Mesendoderm (in vitro differentiated cells): ENCODE data around the gene SPTBN4.
"Not testable (repeated sequence)": the region's sequence is repeated elsewhere in the genome, so short reads cannot be mapped to it uniquely, and the experiment has no call there.

ENCODE experiments used
- DNase-seq: peaks from one replicate; pipeline ENCODE4 v3.0.0; 2013
- H2AK5ac ChIP-seq: 2 replicates; pipeline ENCODE4 v1.6.1; 2013; ENCODE audit warnings: low read length, inconsistent platforms
- H2BK120ac ChIP-seq: 2 replicates; pipeline ENCODE4 v1.6.1; 2013; ENCODE audit warnings: low read depth, mild to moderate bottlenecking, low read length, moderate library complexity, mixed read lengths
- H2BK15ac ChIP-seq: replicated peaks from 2 replicates; pipeline ENCODE4 v1.6.1; 2013; ENCODE audit warnings: low read depth, mild to moderate bottlenecking, moderate library complexity
- H2BK5ac ChIP-seq: 2 replicates; pipeline ENCODE4 v1.6.1; 2013; ENCODE audit warnings: low read length, inconsistent platforms
- H3K18ac ChIP-seq: 2 replicates; pipeline ENCODE4 v1.6.1; 2013; ENCODE audit warnings: mild to moderate bottlenecking, low read length, mixed read lengths
- H3K23ac ChIP-seq: one replicate; pipeline ENCODE4 v1.6.1; 2013; ENCODE audit warnings: low read length
- H3K27ac ChIP-seq: 2 replicates; pipeline ENCODE4 v1.5.1; 2013; ENCODE audit warnings: low read depth, mild to moderate bottlenecking, inconsistent platforms, low read length, moderate library complexity
- H3K27me3 ChIP-seq: 2 replicates; pipeline ENCODE4 v1.6.1; 2013; ENCODE audit warnings: low read length, control low read depth, mild to moderate bottlenecking, inconsistent platforms; ENCODE audit not compliant: insufficient read depth, poor library complexity
- H3K36me3 ChIP-seq: 2 replicates; pipeline ENCODE4 v1.6.1; 2013; ENCODE audit warnings: low read length, inconsistent platforms; ENCODE audit not compliant: control insufficient read depth, insufficient read depth
- H3K4ac ChIP-seq: one replicate; pipeline ENCODE4 v1.6.1; 2013; ENCODE audit warnings: low read depth, mild to moderate bottlenecking, low read length, moderate library complexity
- H3K4me1 ChIP-seq: 2 replicates; pipeline ENCODE4 v1.6.1; 2013; ENCODE audit warnings: low read depth, low read length, inconsistent platforms; ENCODE audit not compliant: control insufficient read depth
- H3K4me2 ChIP-seq: 2 replicates; pipeline ENCODE4 v1.6.1; 2013; ENCODE audit warnings: low read length
- H3K4me3 ChIP-seq: 2 replicates; pipeline ENCODE4 v1.5.1; 2013; ENCODE audit warnings: mild to moderate bottlenecking, low read length
- H3K56ac ChIP-seq: one replicate; pipeline ENCODE4 v1.6.1; 2013; ENCODE audit warnings: low read length
- H3K79me1 ChIP-seq: 2 replicates; pipeline ENCODE4 v1.6.1; 2013; ENCODE audit warnings: low read length, inconsistent platforms
- H3K79me2 ChIP-seq: 2 replicates; pipeline ENCODE4 v1.6.1; 2013; ENCODE audit warnings: mild to moderate bottlenecking, low read length; ENCODE audit not compliant: control insufficient read depth, insufficient read depth
- H3K9ac ChIP-seq: 2 replicates; pipeline ENCODE4 v1.6.1; 2013; ENCODE audit warnings: low read length, inconsistent platforms
- H4K5ac ChIP-seq: one replicate; pipeline ENCODE4 v1.6.1; 2013; ENCODE audit warnings: low read length
- H4K8ac ChIP-seq: one replicate; pipeline ENCODE4 v1.6.1; 2013; ENCODE audit warnings: low read depth, mild to moderate bottlenecking, control low read depth, low read length, moderate library complexity
- WGBS: extraction: QIAGEN DNeasy Blood & Tissue Kit; methylation state at CpG from one replicate; pipeline ENCODE4 v1.1.7; 2013; ENCODE audit warnings: low lambda C conversion rate, missing lambda C conversion rate; ENCODE audit not compliant: insufficient coverage; ENCODE audit errors: extremely low coverage; 5-methylcytosine and 5-hydroxymethylcytosine counted together

Gene SPTBN4

GRCh38 chr19:40588110-40588854 is 121.5 kb downstream of the SPTBN4 start:
- WGBS: no CpG with 5 or more reads among the region's 19 CpGs
- DNase-seq: no peak

GRCh38 chr19:40588926-40589569 is 122.2 kb downstream of the SPTBN4 start:
- no peak overlapping the region for H2BK120ac ChIP-seq
- H3K9ac ChIP-seq: no peak overlapping the region
- WGBS: no CpG with 5 or more reads among the region's 9 CpGs

More at GRCh38 chr19:40588110-40588854, 121.5 kb downstream of the SPTBN4 start:
- H3K18ac ChIP-seq: no peak overlapping the region
- no peaks in the 10 kb centered on the region for H3K79me1 ChIP-seq
- no peak overlapping the region for H3K23ac ChIP-seq
- H3K4me1 ChIP-seq: no peaks in the 10 kb centered on the region
- H2BK5ac ChIP-seq: no peak overlapping the region
- H3K56ac ChIP-seq: no peak overlapping the region
- no peak overlapping the region for H4K5ac ChIP-seq
- H3K9ac ChIP-seq: no peak overlapping the region
- H3K36me3 ChIP-seq: no peaks in the 10 kb centered on the region
- no peak overlapping the region for H2BK15ac ChIP-seq
- no peak overlapping the region for H2BK120ac ChIP-seq
- no peak overlapping the region for H3K4me2 ChIP-seq
- H3K4ac ChIP-seq: no peak overlapping the region
- H3K79me2 ChIP-seq: no peaks in the 10 kb centered on the region
- no peak overlapping the region for H3K27ac ChIP-seq
- no peak overlapping the region for H4K8ac ChIP-seq
- H2AK5ac ChIP-seq: no peak overlapping the region
- H3K27me3 ChIP-seq: no peaks in the 10 kb centered on the region
- H3K4me3 ChIP-seq: no peak overlapping the region

GRCh38 chr19:40589591-40590429 is 123.0 kb downstream of the SPTBN4 start:
- H4K8ac ChIP-seq: no peak overlapping the region
- no peak overlapping the region for H4K5ac ChIP-seq
- no peak overlapping the region for H3K4ac ChIP-seq
- no peak overlapping the region for H3K9ac ChIP-seq
- H3K27me3 ChIP-seq: no peaks in the 10 kb centered on the region
- no peak for DNase-seq
- H3K27ac ChIP-seq: no peak overlapping the region
- no peak overlapping the region for H2AK5ac ChIP-seq
- H3K56ac ChIP-seq: no peak overlapping the region
- no peaks in the 10 kb centered on the region for H3K79me2 ChIP-seq
- H2BK15ac ChIP-seq: no peak overlapping the region
- no CpG with 5 or more reads among the region's 26 CpGs for WGBS
- H2BK5ac ChIP-seq: no peak overlapping the region
- H3K4me3 ChIP-seq: no peak overlapping the region
- H2BK120ac ChIP-seq: no peak overlapping the region
- H3K23ac ChIP-seq: no peak overlapping the region
- no peaks in the 10 kb centered on the region for H3K79me1 ChIP-seq
- H3K36me3 ChIP-seq: no peaks in the 10 kb centered on the region
- no peaks in the 10 kb centered on the region for H3K4me1 ChIP-seq
- no peak overlapping the region for H3K18ac ChIP-seq
- no peak overlapping the region for H3K4me2 ChIP-seq

More at GRCh38 chr19:40588926-40589569, 122.2 kb downstream of the SPTBN4 start:
- Histone ChIP-seq H2BK15ac (no peak overlapping the region), H3K79me1 (no peaks in the 10 kb centered on the region), H2BK5ac (no peak overlapping the region), H4K5ac (no peak overlapping the region), H3K56ac (no peak overlapping the region), H3K23ac (no peak overlapping the region), H3K36me3 (no peaks in the 10 kb centered on the region), H3K4me3 (no peak overlapping the region), H3K27ac (no peak overlapping the region), H3K27me3 (no peaks in the 10 kb centered on the region), H3K18ac (no peak overlapping the region), H3K4ac (no peak overlapping the region), H3K79me2 (no peaks in the 10 kb centered on the region), H3K4me1 (no peaks in the 10 kb centered on the region), H4K8ac (no peak overlapping the region), H3K4me2 (no peak overlapping the region), H2AK5ac (no peak overlapping the region)
- DNase-seq: no peak

DNA sequence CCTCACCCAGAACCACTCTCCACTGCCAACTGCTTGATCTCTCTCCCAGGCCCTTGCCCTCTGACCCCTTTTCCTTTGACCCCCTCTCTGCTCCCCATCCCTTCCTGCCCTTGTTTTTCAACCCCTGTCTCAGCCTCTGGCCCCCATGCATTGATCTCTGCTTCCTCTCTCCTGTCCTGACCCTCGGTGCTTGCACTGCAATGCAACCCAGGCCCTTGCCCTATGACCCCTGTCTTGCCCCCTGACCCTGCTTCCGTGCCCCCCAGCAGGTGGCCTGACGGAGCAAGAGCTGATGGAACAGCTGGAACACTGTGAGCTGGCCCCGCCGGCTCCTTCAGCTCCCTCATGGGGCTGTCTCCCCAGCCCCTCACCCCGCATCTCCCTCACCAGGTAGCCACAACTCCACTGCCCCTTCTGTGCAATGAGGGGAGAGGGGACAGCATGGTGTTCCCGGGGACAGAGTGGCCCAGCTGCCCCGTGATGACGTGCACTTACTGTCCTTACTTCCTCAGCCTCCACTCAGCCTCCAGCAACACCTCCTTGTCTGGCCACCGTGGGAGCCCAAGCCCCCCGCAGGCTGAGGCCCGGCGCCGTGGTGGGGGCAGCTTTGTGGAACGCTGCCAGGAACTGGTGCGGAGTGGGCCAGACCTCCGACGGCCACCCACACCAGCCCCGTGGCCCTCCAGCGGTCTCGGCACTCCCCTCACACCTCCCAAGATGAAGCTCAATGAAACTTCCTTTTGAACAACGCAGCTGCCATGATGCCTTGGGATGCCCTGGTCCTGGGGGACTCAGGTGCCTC is 123.9 kb downstream of the SPTBN4 start:
- Histone ChIP-seq H3K79me2 (no peaks in the 10 kb centered on the region), H3K27ac (no peak overlapping the region), H3K79me1 (no peaks in the 10 kb centered on the region), H2BK5ac (no peak overlapping the region), H3K27me3 (no peaks in the 10 kb centered on the region), H3K56ac (no peak overlapping the region), H3K36me3 (no peaks in the 10 kb centered on the region), H3K23ac (no peak overlapping the region), H4K5ac (no peak overlapping the region), H2BK120ac (no peak overlapping the region), H3K4me1 (no peaks in the 10 kb centered on the region), H2AK5ac (no peak overlapping the region), H3K4ac (no peak overlapping the region), H4K8ac (no peak overlapping the region), H3K18ac (no peak overlapping the region), H3K4me3 (no peak overlapping the region), H3K9ac (no peak overlapping the region), H2BK15ac (no peak overlapping the region), H3K4me2 (no peak overlapping the region)
- no peak for DNase-seq
- WGBS: no CpG with 5 or more reads among the region's 22 CpGs

DNA sequence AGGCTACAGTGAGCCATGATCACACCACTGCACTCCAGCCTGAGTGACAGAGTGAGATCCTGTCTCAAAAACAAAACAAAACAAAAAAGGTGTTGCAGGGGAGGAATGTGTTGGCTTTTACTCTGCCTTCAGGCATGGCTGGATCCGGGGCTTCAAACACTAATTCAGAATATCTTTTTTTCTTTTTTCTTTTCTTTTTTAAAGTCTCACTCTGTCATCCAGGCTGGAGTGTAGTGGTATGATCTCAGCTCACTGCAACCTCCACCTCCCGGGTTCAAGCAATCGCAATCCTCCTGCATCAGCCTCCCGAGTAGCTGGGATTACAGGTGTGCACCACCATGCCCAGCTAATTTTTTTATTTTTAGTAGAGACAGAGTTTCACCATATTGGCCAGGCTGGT is 124.9 kb downstream of the SPTBN4 start:
- H2BK15ac ChIP-seq, H3K36me3 ChIP-seq, H3K79me2 ChIP-seq, H4K8ac ChIP-seq, H3K9ac ChIP-seq, H3K23ac ChIP-seq, H3K4me2 ChIP-seq, H3K79me1 ChIP-seq, H3K27ac ChIP-seq, H3K4me1 ChIP-seq, H3K18ac ChIP-seq, H4K5ac ChIP-seq, H3K56ac ChIP-seq, H3K4me3 ChIP-seq, DNase-seq, H3K27me3 ChIP-seq, H2AK5ac ChIP-seq, H2BK120ac ChIP-seq, H3K4ac ChIP-seq, H2BK5ac ChIP-seq: not testable (repeated sequence)
- WGBS: no CpG with 5 or more reads among the region's 4 CpGs
